ENCODE results near the gene INSR. TPM values are rescaled to one million over a fixed set of nuclear protein-coding genes. Genes with fewer than 3 reads are reported as not detected.
"Not testable (repeated sequence)": the region's sequence is repeated elsewhere in the genome, so short reads cannot be mapped to it uniquely, and the experiment has no call there.

Gene INSR
- total RNA-seq, 8 experiments from 2014 or later = 6.9 to 19.6 (median 14.1) TPM

DNA sequence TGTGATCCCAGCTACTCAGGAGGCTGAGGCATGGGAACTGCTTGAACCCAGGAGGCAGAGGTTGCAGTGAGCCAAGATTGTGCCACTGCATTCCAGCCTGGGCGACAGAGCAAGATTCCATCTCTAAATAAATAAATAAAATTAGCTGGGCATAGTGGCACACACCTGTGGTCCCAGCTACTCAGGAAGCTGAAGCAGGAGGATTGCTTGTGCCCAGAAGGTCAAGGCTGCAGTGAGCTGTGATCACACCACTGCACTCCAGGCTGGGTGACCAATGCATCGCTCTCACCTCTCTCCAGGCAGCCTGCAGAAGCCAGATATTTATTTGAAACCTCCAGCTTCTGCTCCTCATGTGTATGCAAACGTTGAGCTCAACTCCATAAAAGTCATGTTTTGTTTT is 85.2 kb downstream of the INSR start:
- H3K27ac ChIP-seq; H3K4me3 ChIP-seq; H3K4me1 ChIP-seq (replicated peaks in 1 of 2); in situ Hi-C loops (cut with MboI; ENCODE audit: low pct_unique_long_range_greater_than_20kb in 2 of 9, low sequenced_read_pairs in 9 of 9, unreplicated experiment in 9 of 9); ATAC-seq (replicated peaks in 6 of 8): not testable (repeated sequence)
- WGBS, 10 experiments = 0 to 79% (median 38%) methylated on average over 1 to 2 of the region's 3 CpGs; no CpG with 5 or more reads in 4 of the 10 experiments

DNA sequence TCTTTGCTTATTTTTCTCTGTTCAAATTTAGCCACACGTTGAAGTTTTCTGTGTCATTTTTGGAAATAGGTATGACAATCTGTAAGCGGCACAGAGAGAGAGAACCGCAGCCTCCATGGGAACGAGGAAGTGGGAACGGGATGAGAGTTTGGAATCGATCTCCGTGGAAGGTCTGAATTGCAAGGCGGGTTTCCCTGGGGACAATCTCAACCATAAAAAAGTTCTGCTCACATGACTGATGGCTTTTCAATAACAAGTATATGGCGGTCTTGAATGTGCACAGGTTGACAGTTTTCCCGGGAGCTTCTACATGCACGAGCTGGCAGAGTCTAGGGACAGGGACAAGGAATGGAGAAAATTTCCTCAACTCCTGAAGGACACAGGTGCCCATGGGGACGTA is 90.9 kb downstream of the INSR start:
- 73 to 100% (median 80%) methylated on average over 1 to 12 of the region's 12 CpGs for WGBS, 10 experiments
- in situ Hi-C loops (cut with MboI; ENCODE audit: low pct_unique_long_range_greater_than_20kb in 2 of 9, low sequenced_read_pairs in 9 of 9, unreplicated experiment in 9 of 9) = no loop called here

DNA sequence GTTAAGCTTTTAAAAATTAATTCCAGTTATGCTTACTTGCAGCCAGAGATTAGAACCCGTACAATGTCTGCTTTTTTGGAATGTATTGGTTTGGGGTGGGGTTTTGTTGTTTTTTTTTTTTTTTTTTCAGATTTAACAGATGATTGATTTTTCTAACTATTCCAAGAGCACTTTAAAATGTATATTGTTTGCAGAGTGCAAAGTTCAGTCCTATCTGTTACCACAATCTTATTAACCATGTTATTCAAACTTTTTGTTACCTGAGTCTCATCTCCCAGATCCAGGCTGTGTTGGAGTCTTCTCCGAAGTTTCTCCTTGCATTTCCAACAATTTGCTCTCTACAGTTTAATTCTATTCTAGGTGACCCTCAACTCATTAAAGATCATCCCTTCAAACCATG is 91.3 kb downstream of the INSR start:
- no peak overlapping the region for H3K27ac ChIP-seq
- no peak overlapping the region for H3K4me3 ChIP-seq
- in situ Hi-C loops (cut with MboI; ENCODE audit: low pct_unique_long_range_greater_than_20kb in 2 of 9, low sequenced_read_pairs in 9 of 9, unreplicated experiment in 9 of 9) = no loop called here
- H3K4me1 ChIP-seq (replicated peaks in 1 of 2) = peaks cover 0 to 3% of the 10 kb centered on the region in 2 donors
- 42 to 100% (median 90%) methylated on average over 1 to 2 of the region's 2 CpGs for WGBS, 10 experiments
- no peak for ATAC-seq (replicated peaks in 6 of 8)

More for the DNA sequence above, 90.9 kb downstream of the INSR start:
- H3K4me3 ChIP-seq = no peak overlapping the region
- no peak for ATAC-seq (replicated peaks in 6 of 8)
- H3K4me1 ChIP-seq (replicated peaks in 1 of 2) = peaks cover 0 to 3% of the 10 kb centered on the region in 2 donors
- H3K27ac ChIP-seq = no peak overlapping the region

DNA sequence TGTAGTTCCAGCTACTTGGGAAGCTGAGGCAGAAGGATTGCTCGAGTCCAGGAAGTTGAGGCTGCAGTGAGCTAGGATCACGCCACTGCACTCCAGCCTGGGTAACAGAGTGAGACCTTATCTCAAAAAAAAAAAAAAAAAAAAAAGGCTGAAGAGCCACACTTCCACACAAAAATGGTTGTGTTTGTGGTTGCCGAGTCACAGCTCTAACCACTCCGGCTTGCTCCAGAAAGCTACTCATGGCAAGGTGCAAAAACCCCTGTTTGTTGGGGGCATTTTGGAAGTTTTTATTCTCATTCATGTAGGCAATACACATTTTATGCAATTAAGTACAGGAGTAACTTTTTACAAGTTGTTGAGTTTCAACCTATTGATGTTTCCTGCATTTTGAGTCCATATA is 93.5 kb downstream of the INSR start:
- 72 to 100% (median 95%) methylated on average over 1 to 4 of the region's 4 CpGs; no CpG with 5 or more reads in 1 of the 10 experiments for WGBS, 10 experiments
- peaks cover 0 to 3% of the 10 kb centered on the region in 2 donors for H3K4me1 ChIP-seq (replicated peaks in 1 of 2)
- in situ Hi-C loops (cut with MboI; ENCODE audit: low pct_unique_long_range_greater_than_20kb in 2 of 9, low sequenced_read_pairs in 9 of 9, unreplicated experiment in 9 of 9) = no loop called here
- H3K27ac ChIP-seq = no peak overlapping the region
- no peak overlapping the region for H3K4me3 ChIP-seq
- no peak for ATAC-seq (replicated peaks in 6 of 8)

DNA sequence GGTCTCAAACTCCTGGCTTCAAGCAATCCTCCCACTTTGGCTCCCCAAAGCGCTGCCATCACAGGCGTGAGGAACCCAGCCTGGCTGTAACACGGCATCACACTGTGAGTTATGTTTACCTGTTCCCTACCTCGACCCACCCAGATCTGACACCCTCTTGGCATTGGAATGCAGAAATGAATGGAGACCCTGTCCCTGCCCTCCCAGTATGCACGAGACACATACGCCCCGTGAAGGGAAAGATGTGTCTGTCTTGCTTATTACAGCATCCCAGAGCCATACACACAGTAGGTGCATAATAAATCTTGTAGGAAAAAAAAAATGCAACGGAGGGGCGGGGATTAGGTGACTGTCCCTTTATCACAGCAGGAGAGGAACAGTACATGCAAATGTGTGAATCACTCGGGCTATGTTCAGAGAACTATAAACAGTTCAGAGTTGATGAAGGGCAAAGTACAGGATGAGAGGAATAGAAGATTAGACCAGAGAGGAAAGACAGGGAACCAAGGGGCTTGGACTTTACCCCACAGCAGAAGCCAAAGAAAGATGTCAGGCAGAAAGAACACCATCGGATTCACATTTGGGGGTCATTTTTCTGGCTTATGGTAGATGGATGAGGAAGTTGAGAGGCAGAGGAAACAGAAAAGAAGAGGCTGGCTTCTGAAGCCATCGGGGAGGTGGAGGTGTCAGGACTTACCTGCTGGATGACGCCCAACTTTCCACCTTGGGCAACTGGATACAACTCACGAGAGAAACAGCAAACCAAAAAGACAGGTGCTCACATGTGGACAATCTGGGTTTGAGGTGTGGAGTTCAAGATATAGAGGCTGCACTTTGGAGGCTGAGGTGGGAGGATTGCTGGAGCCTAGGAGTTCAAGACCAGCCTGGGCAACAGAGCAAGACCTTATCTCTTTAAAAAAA is 94.3 kb downstream of the INSR start:
- 48 to 100% (median 65%) methylated on average over 1 to 11 of the region's 14 CpGs for WGBS, 10 experiments
- H3K27ac ChIP-seq = no peak overlapping the region
- no peak overlapping the region for H3K4me3 ChIP-seq
- peaks cover 0 to 3% of the 10 kb centered on the region in 2 donors for H3K4me1 ChIP-seq (replicated peaks in 1 of 2)
- in situ Hi-C loops (cut with MboI; ENCODE audit: low pct_unique_long_range_greater_than_20kb in 2 of 9, low sequenced_read_pairs in 9 of 9, unreplicated experiment in 9 of 9) = loop anchor here in 5 of 9 experiments (10.0 to 25.0 kb wide), 2 partner anchors 87 to 95 kb away; partner anchors contain the start of gene INSR (in 5 of the 5)
- no peak for ATAC-seq (replicated peaks in 6 of 8)

DNA sequence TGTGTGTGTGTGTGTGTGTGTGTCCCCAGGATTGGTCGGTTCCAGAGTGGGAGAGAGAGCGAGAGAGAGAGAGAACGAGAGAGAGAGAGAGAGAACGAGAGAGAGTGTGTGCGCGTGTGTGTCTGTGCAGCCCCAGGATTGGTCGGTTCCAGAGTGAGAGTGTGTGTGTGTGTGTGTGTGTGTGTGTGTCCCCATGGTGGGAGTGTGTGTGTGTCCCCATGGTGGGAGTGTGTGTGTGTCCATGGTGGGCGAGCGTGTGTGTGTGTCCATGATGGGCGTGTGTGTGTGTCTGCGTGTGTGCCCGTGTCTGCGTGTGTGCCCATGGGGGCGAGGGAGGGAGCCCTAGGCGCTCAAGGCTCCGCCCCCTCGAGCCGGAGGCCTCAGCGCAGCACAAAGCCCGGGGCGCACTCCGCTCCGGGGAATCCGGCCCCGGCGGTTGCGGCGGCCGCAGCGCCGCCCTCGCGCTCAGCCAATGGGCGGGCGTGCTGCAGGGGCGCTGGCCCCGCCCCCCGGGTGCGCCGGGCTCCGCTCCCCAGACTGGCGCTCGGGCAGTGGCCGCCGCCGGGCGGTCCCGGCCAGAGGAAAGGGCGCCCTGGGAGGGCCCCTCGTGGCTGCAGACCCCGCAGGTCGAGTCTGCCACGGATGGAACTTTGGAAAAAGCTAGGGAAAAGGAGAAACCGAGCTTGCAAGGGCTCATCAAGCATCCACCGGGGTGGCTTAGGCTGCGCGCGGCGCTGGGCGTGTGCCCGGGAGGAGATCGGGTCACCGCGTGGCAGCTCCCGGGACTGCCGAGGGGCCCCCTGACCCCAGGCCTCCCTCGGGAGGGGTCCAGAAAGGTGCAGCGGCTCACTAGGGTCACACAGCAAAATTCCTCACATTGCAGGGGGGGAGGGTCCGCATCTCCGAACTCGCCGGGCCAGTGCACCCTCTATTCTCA is 96.2 kb downstream of the INSR start:
- ATAC-seq (replicated peaks in 6 of 8) = peak; percentile 79 to 90 (median 86)
- Histone ChIP-seq H3K4me1 (replicated peaks in 1 of 2) (peaks cover 0 to 3% of the 10 kb centered on the region in 2 donors), H3K27ac (peak overlapping the region in 1 of 2 donors; percentile 42), H3K4me3 (peak overlapping the region; percentile 46 to 91 (median 76))
- WGBS, 10 experiments = 0 to 5% (median 2%) methylated on average over 2 to 16 of the region's 72 CpGs; no CpG with 5 or more reads in 4 of the 10 experiments
- in situ Hi-C loops (cut with MboI; ENCODE audit: low pct_unique_long_range_greater_than_20kb in 2 of 9, low sequenced_read_pairs in 9 of 9, unreplicated experiment in 9 of 9) = loop anchor here in 5 of 9 experiments (10.0 to 25.0 kb wide), 2 partner anchors 89 to 97 kb away; partner anchors contain the start of gene INSR (in 5 of the 5)

DNA sequence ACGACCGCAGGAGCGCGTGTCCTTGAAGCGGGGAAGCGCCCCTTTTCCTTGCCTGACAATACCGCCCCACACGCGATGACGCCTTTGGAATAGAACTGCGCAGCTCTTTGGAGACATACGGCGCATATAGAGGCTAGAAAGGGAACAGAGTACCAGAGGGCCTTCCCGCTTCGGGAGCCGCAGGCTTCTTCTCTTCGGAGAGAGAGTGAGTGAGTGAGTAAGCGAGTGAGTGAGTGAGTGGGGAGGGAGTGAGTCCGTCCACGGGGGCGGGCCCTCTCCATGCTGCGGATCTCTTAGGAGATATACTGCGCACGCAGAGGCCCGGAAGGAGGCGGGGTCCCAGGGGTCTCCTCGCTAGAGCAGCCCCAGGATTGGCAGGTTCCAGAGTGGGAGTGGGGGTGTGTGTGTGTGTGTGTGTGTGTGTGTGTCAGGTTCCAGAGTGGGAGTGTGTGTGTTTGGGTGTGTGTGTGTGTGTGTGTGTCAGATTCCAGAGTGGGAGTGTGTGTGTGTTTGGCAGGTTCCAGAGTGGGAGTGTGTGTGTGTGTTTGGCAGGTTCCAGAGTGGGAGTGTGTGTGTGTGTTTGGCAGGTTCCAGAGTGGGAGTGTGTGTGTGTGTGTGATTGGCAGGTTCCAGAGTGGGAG is 97.0 kb downstream of the INSR start:
- WGBS, 10 experiments = 0 to 7% (median 2%) methylated on average over 3 to 8 of the region's 27 CpGs; no CpG with 5 or more reads in 6 of the 10 experiments
- in situ Hi-C loops (cut with MboI; ENCODE audit: low pct_unique_long_range_greater_than_20kb in 2 of 9, low sequenced_read_pairs in 9 of 9, unreplicated experiment in 9 of 9) = loop anchor here in 5 of 9 experiments (10.0 to 25.0 kb wide), 2 partner anchors 90 to 98 kb away; partner anchors contain the start of gene INSR (in 5 of the 5)
- H3K27ac ChIP-seq = no peak overlapping the region
- H3K4me3 ChIP-seq = peak overlapping the region; percentile 26 to 91 (median 46)
- ATAC-seq (replicated peaks in 6 of 8) = peak; percentile 67 to 77 (median 76)
- H3K4me1 ChIP-seq (replicated peaks in 1 of 2) = peaks cover 0 to 3% of the 10 kb centered on the region in 2 donors

DNA sequence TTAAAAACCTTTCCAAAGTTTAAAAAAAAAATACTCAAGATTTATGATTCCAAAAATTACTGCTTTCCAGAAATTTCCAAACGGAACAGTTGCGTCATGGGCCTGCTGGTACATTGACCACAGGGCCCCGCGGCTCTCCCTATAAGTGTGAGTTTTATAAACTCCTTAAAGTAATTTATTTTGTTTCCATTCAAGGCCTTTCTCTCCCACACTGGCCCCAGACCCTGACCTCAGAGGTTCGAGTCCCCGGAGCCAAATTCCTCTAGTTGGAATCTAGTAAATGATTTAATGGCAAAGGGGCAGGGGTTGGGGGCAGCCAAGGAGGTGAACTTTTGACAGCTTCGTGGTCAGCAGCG is 97.5 kb downstream of the INSR start:
- Histone ChIP-seq H3K4me1 (replicated peaks in 1 of 2) (peaks cover 0 to 3% of the 10 kb centered on the region in 2 donors), H3K4me3 (peak overlapping the region; percentile 26 to 91 (median 46)), H3K27ac (no peak overlapping the region)
- 8 to 93% (median 53%) methylated on average over 3 to 8 of the region's 8 CpGs; no CpG with 5 or more reads in 1 of the 10 experiments for WGBS, 10 experiments
- no peak for ATAC-seq (replicated peaks in 6 of 8)
- in situ Hi-C loops (cut with MboI; ENCODE audit: low pct_unique_long_range_greater_than_20kb in 2 of 9, low sequenced_read_pairs in 9 of 9, unreplicated experiment in 9 of 9) = loop anchor here in 5 of 9 experiments (10.0 to 25.0 kb wide), 2 partner anchors 91 to 98 kb away; partner anchors contain the start of gene INSR (in 5 of the 5)

DNA sequence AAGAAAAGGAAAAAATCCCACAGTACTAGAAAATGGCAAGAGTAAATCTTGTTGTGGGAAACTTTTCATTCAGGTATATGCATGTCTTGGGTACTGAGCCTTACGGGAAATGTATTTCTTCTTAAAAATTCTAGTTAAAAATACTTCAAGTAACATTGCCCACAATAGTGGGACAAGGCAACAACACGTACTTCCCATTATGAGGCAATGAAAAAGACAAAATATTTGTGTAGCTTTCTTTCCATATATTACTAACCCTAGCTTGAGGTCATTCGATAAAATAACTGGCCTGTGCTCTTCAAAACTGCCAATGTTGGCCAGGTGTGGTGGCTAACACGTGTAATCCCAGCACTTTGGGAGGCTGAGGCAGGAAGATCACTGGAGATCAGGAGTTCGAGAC is 99.2 kb downstream of the INSR start:
- Histone ChIP-seq H3K4me1 (replicated peaks in 1 of 2) (peaks cover 0 to 3% of the 10 kb centered on the region in 2 donors), H3K4me3 (no peak overlapping the region), H3K27ac (no peak overlapping the region)
- ATAC-seq (replicated peaks in 6 of 8) = no peak
- in situ Hi-C loops (cut with MboI; ENCODE audit: low pct_unique_long_range_greater_than_20kb in 2 of 9, low sequenced_read_pairs in 9 of 9, unreplicated experiment in 9 of 9) = loop anchor here in 5 of 9 experiments (10.0 to 25.0 kb wide), 2 partner anchors 92 to 100 kb away; partner anchors contain the start of gene INSR (in 5 of the 5)
- WGBS, 10 experiments = 69 to 100% (median 89%) methylated on average over 2 to 4 of the region's 5 CpGs; no CpG with 5 or more reads in 2 of the 10 experiments

DNA sequence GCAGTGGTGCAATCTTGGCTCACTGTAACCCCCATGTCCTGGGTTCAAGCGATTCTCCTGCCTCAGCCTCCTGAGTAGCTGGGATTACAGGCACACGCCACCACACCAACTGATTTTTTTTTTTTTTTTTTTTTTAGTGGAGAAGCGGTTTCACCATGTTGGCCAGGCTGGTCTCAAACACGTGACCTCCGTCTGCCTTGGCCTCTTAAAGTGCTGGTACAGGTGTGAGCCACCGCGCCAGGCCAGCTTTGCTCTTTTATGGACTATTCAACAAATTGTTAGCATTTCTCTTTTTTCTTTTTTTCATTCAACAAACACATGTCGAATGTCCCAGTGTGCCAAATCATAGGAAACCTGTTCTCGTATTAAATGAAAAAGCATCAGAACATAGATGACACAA is 99.6 kb downstream of the INSR start:
- WGBS, 10 experiments = 71 to 96% (median 78%) methylated on average over 3 to 9 of the region's 9 CpGs; no CpG with 5 or more reads in 2 of the 10 experiments
- in situ Hi-C loops (cut with MboI; ENCODE audit: low pct_unique_long_range_greater_than_20kb in 2 of 9, low sequenced_read_pairs in 9 of 9, unreplicated experiment in 9 of 9) = loop anchor here in 5 of 9 experiments (10.0 to 25.0 kb wide), 2 partner anchors 93 to 100 kb away; partner anchors contain the start of gene INSR (in 5 of the 5)

DNA sequence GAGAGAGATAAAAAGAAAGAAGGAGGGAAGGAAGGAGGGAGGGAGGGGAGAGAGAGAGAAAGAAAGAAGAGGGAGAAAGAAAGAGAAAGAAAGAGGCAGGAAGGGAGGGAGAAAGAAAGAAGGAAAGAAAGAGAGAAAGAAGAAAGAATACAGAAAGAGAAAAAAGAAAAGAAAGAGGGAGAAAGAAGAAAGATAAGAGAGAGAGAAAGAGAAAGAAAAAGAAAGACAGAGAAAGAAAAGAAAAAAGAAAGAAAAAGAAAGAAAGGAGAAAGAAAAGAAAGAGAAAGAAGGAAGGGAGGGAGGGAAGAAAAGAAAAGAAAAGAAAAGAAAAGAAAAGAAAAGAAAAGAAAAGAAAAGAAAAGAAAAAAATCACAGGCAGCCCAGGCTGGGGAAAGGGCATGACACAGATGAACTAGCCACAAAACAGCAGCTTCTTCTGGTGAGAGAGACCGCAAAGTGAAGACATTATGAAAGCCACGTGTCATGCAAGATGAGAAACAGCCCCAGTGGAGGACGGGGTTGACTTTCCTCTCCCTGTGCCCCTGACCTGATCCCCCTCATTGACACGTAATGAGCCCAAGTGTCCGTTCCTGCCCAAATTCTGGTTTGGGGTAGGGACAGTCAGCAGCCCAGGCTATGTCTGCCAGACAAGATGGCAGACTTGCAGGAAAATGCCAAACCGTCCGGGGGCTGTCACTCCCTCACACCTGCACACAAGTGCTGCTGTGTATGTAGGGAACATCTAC is 102.1 kb downstream of the INSR start:
- Histone ChIP-seq H3K4me3 (no peak overlapping the region), H3K4me1 (replicated peaks in 1 of 2) (peaks cover 0 to 8% of the 10 kb centered on the region in 2 donors), H3K27ac (no peak overlapping the region)
- WGBS, 10 experiments = 3 to 87% (median 41%) methylated on average over 1 to 5 of the region's 7 CpGs; no CpG with 5 or more reads in 2 of the 10 experiments
- ATAC-seq (replicated peaks in 6 of 8) = no peak
- in situ Hi-C loops (cut with MboI; ENCODE audit: low pct_unique_long_range_greater_than_20kb in 2 of 9, low sequenced_read_pairs in 9 of 9, unreplicated experiment in 9 of 9) = loop anchor here in 5 of 9 experiments (10.0 to 25.0 kb wide), 2 partner anchors 95 to 103 kb away; partner anchors contain the start of gene INSR (in 5 of the 5)

More for the DNA sequence above, 99.6 kb downstream of the INSR start:
- Histone ChIP-seq H3K4me3 (no peak overlapping the region), H3K27ac (no peak overlapping the region), H3K4me1 (replicated peaks in 1 of 2) (peaks cover 0 to 3% of the 10 kb centered on the region in 2 donors)
- ATAC-seq (replicated peaks in 6 of 8) = no peak

All from motor neuron (in vitro differentiated cells).